OCI-LY7 (cell line): ENCODE results near the gene CEACAM4. TPM values are rescaled to one million over a fixed set of nuclear protein-coding genes. Genes with fewer than 3 reads are reported as not detected.

Experiments used
- BruUV-seq: library from RNA; stranded (reverse); fragments of 400-500 nt; replicated peaks from 2 replicates; lab custom pipeline; 2021; lab: Mats Ljungman, UMichigan
- CTCF ChIA-PET: fragments of 300-600 bp; sonication (Branson Sonifier 250); formaldehyde crosslinking; loops from one replicate; lab custom pipeline; 2022; ENCODE audit warnings: antibody characterized with exemption; ENCODE audit not compliant: unreplicated experiment; lab: Charles Lee
- POLR2A ChIA-PET: fragments of 300-600 bp; sonication (Branson Sonifier 250); formaldehyde crosslinking; loops from one replicate; lab custom pipeline; 2022; ENCODE audit warnings: antibody characterized with exemption; lab: Charles Lee
- DNase-seq: peaks from one replicate; pipeline ENCODE4 v3.0.0-alpha.2; 2015; ENCODE audit warnings: low spot score
- H2AFZ ChIP-seq: fragments of 200-600 bp; sonication (generic), shearing (Covaris generic); 2 replicates; pipeline ENCODE4 v1.6.1; 2014; ENCODE audit warnings: mild to moderate bottlenecking, antibody characterized with exemption, low read length, moderate library complexity
- H3K27ac ChIP-seq: fragments of 200-600 bp; sonication (generic); 2 replicates; pipeline ENCODE4 v1.5.1; 2014; ENCODE audit warnings: mixed run types, low read depth, mild to moderate bottlenecking, moderate library complexity, low read length, inconsistent platforms; ENCODE audit not compliant: poor library complexity, severe bottlenecking
- H3K36me3 ChIP-seq: fragments of 200-600 bp; sonication (generic); 2 replicates; pipeline ENCODE4 v1.6.1; 2014; ENCODE audit warnings: mild to moderate bottlenecking, antibody characterized with exemption, low read length, moderate library complexity, mixed read lengths; ENCODE audit not compliant: insufficient read depth
- H3K4me1 ChIP-seq: fragments of 200-600 bp; sonication (generic); 2 replicates; pipeline ENCODE4 v1.5.1; 2014; ENCODE audit warnings: mild to moderate bottlenecking, low read length; ENCODE audit not compliant: insufficient read depth, poor library complexity, severe bottlenecking
- H3K4me2 ChIP-seq: fragments of 200-600 bp; sonication (generic); 2 replicates; pipeline ENCODE4 v1.6.1; 2014; ENCODE audit warnings: mild to moderate bottlenecking, low read length
- H3K4me3 ChIP-seq: fragments of 200-600 bp; sonication (generic); 2 replicates; pipeline ENCODE4 v1.5.1; 2014; ENCODE audit warnings: mild to moderate bottlenecking, low read depth, low read length; ENCODE audit not compliant: poor library complexity, severe bottlenecking
- H3K79me2 ChIP-seq: fragments of 200-600 bp; sonication (generic); 2 replicates; pipeline ENCODE4 v1.6.1; 2016; ENCODE audit warnings: low read depth, mild to moderate bottlenecking, low read length, moderate library complexity, mixed read lengths; ENCODE audit not compliant: insufficient read depth
- H3K9me2 ChIP-seq: fragments of 200-600 bp; sonication (generic); 2 replicates; pipeline ENCODE4 v1.6.1; 2016; ENCODE audit warnings: mild to moderate bottlenecking, low read length, mixed read lengths; ENCODE audit not compliant: insufficient read depth
- H3K9me3 ChIP-seq: fragments of 200-600 bp; sonication (generic); 2 replicates; pipeline ENCODE4 v1.6.1; 2014; ENCODE audit warnings: mild to moderate bottlenecking, mixed run types, low read length, mixed read lengths
- H4K20me1 ChIP-seq: fragments of 200-600 bp; sonication (generic); 2 replicates; pipeline ENCODE4 v1.6.1; 2014; ENCODE audit warnings: mild to moderate bottlenecking, antibody characterized with exemption, low read length, moderate library complexity, mixed read lengths; ENCODE audit not compliant: insufficient read depth
- CTCF ChIP-seq: fragments of 200-600 bp; sonication (generic); conservative IDR thresholded peaks from 2 replicates; pipeline ENCODE4 v1.5.1; 2014; ENCODE audit warnings: mild to moderate bottlenecking, antibody characterized with exemption, low read length, moderate library complexity, mixed read lengths
- EZH2phosphoT487 ChIP-seq: fragments of 200-600 bp; sonication (generic); IDR thresholded peaks from 2 replicates; pipeline ENCODE4 v1.6.1; 2018; ENCODE audit warnings: low read depth, borderline replicate concordance, mild to moderate bottlenecking, mixed run types, antibody characterized with exemption, low read length, moderate library complexity, mixed read lengths
- intact Hi-C: fragments of 100-400 bp; cut with micrococcal nuclease; formaldehyde crosslinking; loops from one replicate; pipeline ENCODE4 v1.10.0; 2022; ENCODE audit not compliant: unreplicated experiment
- total RNA-seq, 2 experiments: library from RNA; depleted of rRNA in 1 of 2; stranded (reverse); fragments of >200 nt in 1 of 2; shearing (Covaris generic) in 1 of 2; gene quantifications; 2 replicates each; pipeline ENCODE4 v1.2.3, GENCODE V29; 2014 to 2022

The CEACAM4 gene
- total RNA-seq, 2 experiments from 2014 or later: not detected

DNA sequence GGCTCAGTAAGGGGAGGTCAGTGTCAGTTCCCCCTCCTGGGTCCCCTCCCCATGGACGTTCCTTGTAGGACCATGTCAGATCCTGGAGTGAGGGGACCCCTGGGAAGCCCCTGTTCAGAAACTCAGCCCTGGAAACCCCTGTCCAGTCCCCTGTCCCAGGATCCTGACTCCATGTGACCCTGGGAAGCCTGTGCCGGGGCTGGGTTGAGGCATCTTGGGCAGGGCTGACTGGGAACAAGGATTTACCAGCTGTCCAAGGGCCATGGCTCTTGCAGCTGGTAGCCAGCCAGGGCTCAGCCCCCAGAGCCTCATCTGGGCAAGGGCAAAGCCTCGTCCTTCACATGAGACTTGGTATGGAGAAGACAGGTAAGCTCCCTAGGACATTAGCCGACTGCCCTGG is 25.1 kb downstream of the CEACAM4 start:
- no peak overlapping the region for H3K4me2 ChIP-seq
- POLR2A ChIA-PET: no interaction called here
- H3K9me3 ChIP-seq: no peaks in the 10 kb centered on the region
- TF ChIP-seq CTCF (no peak), EZH2phosphoT487 (no peak)
- no peaks in the 10 kb centered on the region for H3K36me3 ChIP-seq
- BruUV-seq: no TSS peak
- no peak overlapping the region for H3K4me3 ChIP-seq
- no peaks in the 10 kb centered on the region for H4K20me1 ChIP-seq
- H3K9me2 ChIP-seq: no peaks in the 10 kb centered on the region
- CTCF ChIA-PET: no interaction called here
- peaks cover 6% of the 10 kb centered on the region for H3K4me1 ChIP-seq
- DNase-seq: no peak
- H3K27ac ChIP-seq: no peak overlapping the region
- intact Hi-C loops: no loop called here
- H2AFZ ChIP-seq: no peak overlapping the region
- no peaks in the 10 kb centered on the region for H3K79me2 ChIP-seq

DNA sequence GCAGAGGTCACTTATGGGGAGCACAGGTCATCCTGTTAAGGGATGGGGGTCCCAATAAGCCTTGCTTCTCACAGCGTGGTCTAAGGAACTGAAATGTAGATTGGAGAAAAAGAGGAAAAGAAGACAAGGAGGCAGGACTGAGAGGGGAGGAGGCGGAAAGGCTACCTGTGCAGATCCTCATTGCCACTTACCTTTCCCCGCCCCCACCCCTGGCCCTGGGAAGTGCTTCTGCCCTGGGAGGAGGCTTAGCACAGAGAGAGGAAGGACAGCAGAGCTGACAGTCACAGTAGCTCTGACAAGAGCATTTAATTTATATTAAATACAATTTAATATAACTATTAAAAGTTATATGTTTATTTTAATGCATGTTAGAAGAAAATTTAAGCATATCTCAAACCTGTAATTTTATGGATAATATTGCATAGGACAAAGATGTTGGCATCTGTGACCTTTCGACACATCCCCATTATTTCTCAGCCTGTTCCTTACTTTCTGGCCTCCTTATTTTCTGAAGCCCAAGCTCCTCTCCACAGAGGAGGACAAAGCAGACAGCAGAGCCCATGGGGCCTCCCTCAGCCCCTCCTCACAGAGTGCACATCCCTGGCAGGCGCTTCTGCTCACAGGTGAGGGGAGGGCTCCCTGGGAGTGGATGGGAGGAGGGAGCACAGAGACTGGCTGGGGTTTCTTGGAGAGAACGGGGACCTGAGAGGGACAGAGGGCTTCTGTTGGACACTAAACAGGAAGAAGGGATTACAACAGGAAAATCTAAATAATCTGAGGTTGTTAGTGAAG is 27.5 kb downstream of the CEACAM4 start:
- H4K20me1 ChIP-seq: no peaks in the 10 kb centered on the region
- no peaks in the 10 kb centered on the region for H3K9me3 ChIP-seq
- no peak overlapping the region for H2AFZ ChIP-seq
- TF ChIP-seq CTCF (no peak), EZH2phosphoT487 (no peak)
- ChIA-PET CTCF (no interaction called here), POLR2A (no interaction called here)
- intact Hi-C loops: no loop called here
- H3K79me2 ChIP-seq: no peaks in the 10 kb centered on the region
- no TSS peak for BruUV-seq
- no peak overlapping the region for H3K4me3 ChIP-seq
- no peaks in the 10 kb centered on the region for H3K36me3 ChIP-seq
- no peaks in the 10 kb centered on the region for H3K9me2 ChIP-seq
- H3K4me2 ChIP-seq: no peak overlapping the region
- H3K27ac ChIP-seq: no peak overlapping the region
- peaks cover 10% of the 10 kb centered on the region for H3K4me1 ChIP-seq
- no peak for DNase-seq

- POLR2A ChIA-PET: interaction anchor here (0.6 kb wide), 1 partner anchor 57 kb away, joined by 3 read pairs; no protein-coding TSS in a partner anchor
- intact Hi-C loops: loop anchor here (1.0 to 2.0 kb wide), 2 partner anchors 81 to 148 kb away; no protein-coding TSS in a partner anchor
- Histone ChIP-seq H3K79me2 (no peaks in the 10 kb centered on the region), H3K9me3 (no peaks in the 10 kb centered on the region), H2AFZ (no peak overlapping the region), H3K9me2 (no peaks in the 10 kb centered on the region), H3K4me2 (no peak overlapping the region), H3K36me3 (no peaks in the 10 kb centered on the region), H3K4me1 (peaks cover 10% of the 10 kb centered on the region), H3K4me3 (no peak overlapping the region), H3K27ac (no peak overlapping the region), H4K20me1 (no peaks in the 10 kb centered on the region)
- BruUV-seq: no TSS peak
- CTCF ChIA-PET: no interaction called here
- TF ChIP-seq EZH2phosphoT487 (no peak), CTCF (peak; percentile 99)
- peak; percentile 81 for DNase-seq
These were observed 29.3 kb downstream of the CEACAM4 start for GRCh38 chr19:41597600-41598041.
